ENCODE data around the gene ENAH. TPM values are rescaled to one million over a fixed set of nuclear protein-coding genes. Genes with fewer than 3 reads are reported as not detected.

The ENAH gene
- polyA plus RNA-seq, 1 donor (not counting 4 experiments of a cell fraction or from before 2014, with no cell fraction given): 61.0 TPM

DNA sequence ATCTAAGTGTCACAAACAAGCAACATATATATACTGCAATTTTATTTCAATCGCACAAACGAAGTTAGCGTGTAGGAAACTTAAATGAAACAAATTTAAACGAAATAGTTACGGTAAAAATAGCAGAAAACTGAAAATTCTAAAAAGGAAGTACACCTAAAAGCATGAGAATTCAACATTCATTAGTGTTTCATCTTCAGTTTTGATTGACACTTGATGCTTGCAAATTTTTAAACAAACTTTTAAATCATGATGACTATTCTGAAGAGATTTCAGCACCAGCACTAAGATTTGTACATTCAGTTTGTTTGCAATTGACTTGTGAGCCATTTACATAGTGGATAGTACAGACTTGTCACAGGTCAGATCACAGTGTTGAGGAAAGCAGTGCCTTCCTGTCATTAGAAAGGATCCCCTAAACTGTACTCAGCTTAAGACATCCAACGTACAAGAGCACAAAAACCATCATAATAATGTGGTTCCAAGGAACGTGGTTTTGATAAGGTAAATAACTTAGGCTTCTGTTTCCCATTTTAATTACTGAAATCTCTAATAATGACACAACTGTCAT lies 158.0 kb downstream of the ENAH start:
- H3K27ac ChIP-seq (ENCODE audit: control insufficient read depth, insufficient read depth, low read length): no peak overlapping the region
- dilution Hi-C loops (cut with MboI; ENCODE audit: extremely low pct_ligation_motif_present, low sequenced_read_pairs): no loop called here
- no peaks in the 10 kb centered on the region for H4K20me1 ChIP-seq (ENCODE audit: control insufficient read depth, extremely low read depth, insufficient read depth, low read length)
- TF ChIP-seq, protein P1, sequence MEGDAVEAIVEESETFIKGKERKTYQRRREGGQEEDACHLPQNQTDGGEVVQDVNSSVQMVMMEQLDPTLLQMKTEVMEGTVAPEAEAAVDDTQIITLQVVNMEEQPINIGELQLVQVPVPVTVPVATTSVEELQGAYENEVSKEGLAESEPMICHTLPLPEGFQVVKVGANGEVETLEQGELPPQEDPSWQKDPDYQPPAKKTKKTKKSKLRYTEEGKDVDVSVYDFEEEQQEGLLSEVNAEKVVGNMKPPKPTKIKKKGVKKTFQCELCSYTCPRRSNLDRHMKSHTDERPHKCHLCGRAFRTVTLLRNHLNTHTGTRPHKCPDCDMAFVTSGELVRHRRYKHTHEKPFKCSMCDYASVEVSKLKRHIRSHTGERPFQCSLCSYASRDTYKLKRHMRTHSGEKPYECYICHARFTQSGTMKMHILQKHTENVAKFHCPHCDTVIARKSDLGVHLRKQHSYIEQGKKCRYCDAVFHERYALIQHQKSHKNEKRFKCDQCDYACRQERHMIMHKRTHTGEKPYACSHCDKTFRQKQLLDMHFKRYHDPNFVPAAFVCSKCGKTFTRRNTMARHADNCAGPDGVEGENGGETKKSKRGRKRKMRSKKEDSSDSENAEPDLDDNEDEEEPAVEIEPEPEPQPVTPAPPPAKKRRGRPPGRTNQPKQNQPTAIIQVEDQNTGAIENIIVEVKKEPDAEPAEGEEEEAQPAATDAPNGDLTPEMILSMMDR (optimal IDR thresholded peaks at IDR 0.05 in 1 of 3, IDR thresholded peaks at IDR 0.05 in 1 of 3, conservative IDR thresholded peaks at IDR 0.05 in 1 of 3; ENCODE audit: extremely low read depth in 1 of 3, insufficient read depth in 2 of 3, low read length in 3 of 3): no peak
- TF ChIP-seq EZH2 (IDR thresholded peaks at IDR 0.05; ENCODE audit: low read length): no peak
- no peak overlapping the region for H3K9ac ChIP-seq (ENCODE audit: control insufficient read depth, extremely low read depth, insufficient read depth, low read length)
- no peaks in the 10 kb centered on the region for H3K79me2 ChIP-seq (ENCODE audit: control insufficient read depth, insufficient read depth, low read length)
- H3K4me2 ChIP-seq (ENCODE audit: control insufficient read depth, extremely low read depth, insufficient read depth, low read depth, low read length): no peak overlapping the region
- no peak for DNase-seq (ENCODE audit: low read depth, low spot score)
- no peaks in the 10 kb centered on the region for H3K9me1 ChIP-seq (ENCODE audit: control insufficient read depth, extremely low read depth, insufficient read depth, low read length)
- no peaks in the 10 kb centered on the region for H3K27me3 ChIP-seq (ENCODE audit: control insufficient read depth, extremely low read depth, insufficient read depth, low read length)
- peaks cover 0 to 2% of the 10 kb centered on the region in 2 experiments for H3K36me3 ChIP-seq (ENCODE audit: control insufficient read depth in 2 of 2, extremely low read depth in 1 of 2, insufficient read depth in 2 of 2, low read length in 2 of 2)
- no peak overlapping the region for H2AFZ ChIP-seq (ENCODE audit: control insufficient read depth, low read length)
- no peaks in the 10 kb centered on the region for H3K4me1 ChIP-seq (ENCODE audit: control insufficient read depth, extremely low read depth, insufficient read depth, low read length)
- no peaks in the 10 kb centered on the region for H3K9me3 ChIP-seq (ENCODE audit: control insufficient read depth, low read depth, low read length)
- H3K4me3 ChIP-seq (ENCODE audit: control insufficient read depth in 2 of 3, extremely low read depth in 1 of 3, insufficient read depth in 2 of 3, low read depth in 1 of 3, low read length in 3 of 3): no peak overlapping the region
- FAIRE-seq: no peak

DNA sequence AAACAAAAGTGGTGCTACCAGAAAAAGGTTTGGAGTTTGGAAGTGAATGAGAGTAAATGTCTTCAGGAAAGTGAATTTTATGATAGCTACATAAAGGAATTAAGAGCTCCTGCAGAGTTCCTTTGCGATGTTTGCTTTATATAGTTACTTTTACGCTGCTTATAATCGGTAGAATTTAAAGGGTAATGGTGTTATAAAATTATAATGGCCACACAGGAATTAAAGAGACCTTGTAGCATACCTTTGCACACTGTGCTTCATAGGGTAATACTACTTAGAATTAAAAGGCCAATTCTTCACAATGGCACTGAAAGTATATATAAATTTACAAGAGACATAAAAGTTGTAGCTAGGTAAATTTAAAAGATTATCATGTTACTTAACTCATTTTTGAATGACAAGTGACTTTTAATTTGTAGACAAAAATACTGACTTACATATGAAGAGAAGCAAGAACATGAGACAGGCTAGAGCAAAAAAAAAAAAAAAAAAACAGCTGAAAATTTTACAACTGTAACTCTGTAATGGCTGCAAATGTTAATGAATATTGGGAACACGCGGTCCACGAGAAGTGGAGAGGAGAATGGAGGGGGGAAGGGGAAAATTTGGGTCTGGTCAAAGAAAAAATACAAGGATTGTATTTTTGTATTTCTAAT lies 159.2 kb downstream of the ENAH start:
- H3K4me2 ChIP-seq (ENCODE audit: control insufficient read depth, extremely low read depth, insufficient read depth, low read depth, low read length): no peak overlapping the region
- no peaks in the 10 kb centered on the region for H3K9me3 ChIP-seq (ENCODE audit: control insufficient read depth, low read depth, low read length)
- no peaks in the 10 kb centered on the region for H4K20me1 ChIP-seq (ENCODE audit: control insufficient read depth, extremely low read depth, insufficient read depth, low read length)
- dilution Hi-C loops (cut with MboI; ENCODE audit: extremely low pct_ligation_motif_present, low sequenced_read_pairs): no loop called here
- H3K4me3 ChIP-seq (ENCODE audit: control insufficient read depth in 2 of 3, extremely low read depth in 1 of 3, insufficient read depth in 2 of 3, low read depth in 1 of 3, low read length in 3 of 3): no peak overlapping the region
- no peaks in the 10 kb centered on the region for H3K79me2 ChIP-seq (ENCODE audit: control insufficient read depth, insufficient read depth, low read length)
- no peak overlapping the region for H2AFZ ChIP-seq (ENCODE audit: control insufficient read depth, low read length)
- no peak for TF ChIP-seq EZH2 (IDR thresholded peaks at IDR 0.05; ENCODE audit: low read length)
- TF ChIP-seq, protein P1 (optimal IDR thresholded peaks at IDR 0.05 in 1 of 3, IDR thresholded peaks at IDR 0.05 in 1 of 3, conservative IDR thresholded peaks at IDR 0.05 in 1 of 3; ENCODE audit: extremely low read depth in 1 of 3, insufficient read depth in 2 of 3, low read length in 3 of 3): no peak
- no peak overlapping the region for H3K27ac ChIP-seq (ENCODE audit: control insufficient read depth, insufficient read depth, low read length)
- peaks cover 0 to 2% of the 10 kb centered on the region in 2 experiments for H3K36me3 ChIP-seq (ENCODE audit: control insufficient read depth in 2 of 2, extremely low read depth in 1 of 2, insufficient read depth in 2 of 2, low read length in 2 of 2)
- H3K9ac ChIP-seq (ENCODE audit: control insufficient read depth, extremely low read depth, insufficient read depth, low read length): no peak overlapping the region
- no peak for FAIRE-seq
- no peaks in the 10 kb centered on the region for H3K4me1 ChIP-seq (ENCODE audit: control insufficient read depth, extremely low read depth, insufficient read depth, low read length)
- no peaks in the 10 kb centered on the region for H3K9me1 ChIP-seq (ENCODE audit: control insufficient read depth, extremely low read depth, insufficient read depth, low read length)
- no peak for DNase-seq (ENCODE audit: low read depth, low spot score)
- H3K27me3 ChIP-seq (ENCODE audit: control insufficient read depth, extremely low read depth, insufficient read depth, low read length): no peaks in the 10 kb centered on the region
